Measurements from ENCODE around the gene SLC35B2. TPM values are rescaled to one million over a fixed set of nuclear protein-coding genes. Genes with fewer than 3 reads are reported as not detected.
A peak's percentile ranks its signal among the peaks of the same experiment; 100 is the strongest.

The SLC35B2 gene
- total and polyA plus RNA-seq, 2 donors (not counting 1 experiment from before 2014, with no cell fraction given), result 88.4 to 89.4 TPM

GRCh38 chr6:44255871-44256774, 1.2 kb downstream of the SLC35B2 start:
- H3K79me2 ChIP-seq (ENCODE audit: control insufficient read depth, insufficient read depth, low read length), result peaks cover 36% of the 10 kb centered on the region
- peaks cover 24% of the 10 kb centered on the region for H3K36me3 ChIP-seq (ENCODE audit: control insufficient read depth, insufficient read depth, low read length)
- peak overlapping the region; percentile 78 for H3K27ac ChIP-seq (ENCODE audit: insufficient read depth, low read length)
- peak overlapping the region; percentile 82 to 94 (median 88) for H3K4me3 ChIP-seq (replicated peaks in 1 of 4; ENCODE audit: control extremely low read depth in 1 of 4, insufficient read depth in 1 of 4, low read depth in 3 of 4, low read length in 4 of 4)
- no peaks in the 10 kb centered on the region for H3K9me3 ChIP-seq (ENCODE audit: control insufficient read depth, insufficient read depth, low read depth, low read length)
- H3K27me3 ChIP-seq (ENCODE audit: control insufficient read depth, insufficient read depth, low read length), result no peaks in the 10 kb centered on the region
- peak overlapping the region; percentile 88 for H3K4me2 ChIP-seq (ENCODE audit: extremely low read depth, insufficient read depth, low read length)
- peak overlapping the region; percentile 82 for H3K9ac ChIP-seq (ENCODE audit: insufficient read depth, low read length)
- peaks cover 8% of the 10 kb centered on the region for H3K4me1 ChIP-seq (ENCODE audit: control insufficient read depth, extremely low read depth, insufficient read depth, low read length)
- TF ChIP-seq EZH2 (IDR thresholded peaks at IDR 0.05; ENCODE audit: low read length, missing control alignments) (no peak), CTCF (conservative IDR thresholded peaks at IDR 0.05 in 1 of 2, IDR thresholded peaks at IDR 0.05 in 1 of 2; ENCODE audit: low read depth in 1 of 2, low read length in 2 of 2) (no peak)
- no peak for DNase-seq (ENCODE audit: low read depth in 2 of 2)
- no peak overlapping the region for H2AFZ ChIP-seq (ENCODE audit: low read length)
- no peaks in the 10 kb centered on the region for H4K20me1 ChIP-seq (ENCODE audit: control insufficient read depth, extremely low read depth, insufficient read depth, low read length)

- TF ChIP-seq EZH2 (IDR thresholded peaks at IDR 0.05; ENCODE audit: low read length, missing control alignments) (no peak), CTCF (conservative IDR thresholded peaks at IDR 0.05 in 1 of 2, IDR thresholded peaks at IDR 0.05 in 1 of 2; ENCODE audit: low read depth in 1 of 2, low read length in 2 of 2) (no peak)
- DNase-seq (ENCODE audit: low read depth in 2 of 2), result peak in 1 of 2 donors; percentile 24
- Histone ChIP-seq H4K20me1 (ENCODE audit: control insufficient read depth, extremely low read depth, insufficient read depth, low read length) (peaks cover 3% of the 10 kb centered on the region), H3K9me3 (ENCODE audit: control insufficient read depth, insufficient read depth, low read depth, low read length) (no peaks in the 10 kb centered on the region), H3K27ac (ENCODE audit: insufficient read depth, low read length) (no peak overlapping the region), H3K9ac (ENCODE audit: insufficient read depth, low read length) (no peak overlapping the region), H3K4me2 (ENCODE audit: extremely low read depth, insufficient read depth, low read length) (peak overlapping the region; percentile 88), H3K79me2 (ENCODE audit: control insufficient read depth, insufficient read depth, low read length) (peaks cover 44% of the 10 kb centered on the region), H3K4me3 (replicated peaks in 1 of 4; ENCODE audit: control extremely low read depth in 1 of 4, insufficient read depth in 1 of 4, low read depth in 3 of 4, low read length in 4 of 4) (peak overlapping the region in 2 of 4 experiments; percentile 86 to 91), H3K4me1 (ENCODE audit: control insufficient read depth, extremely low read depth, insufficient read depth, low read length) (peaks cover 8% of the 10 kb centered on the region), H3K27me3 (ENCODE audit: control insufficient read depth, insufficient read depth, low read length) (no peaks in the 10 kb centered on the region), H3K36me3 (ENCODE audit: control insufficient read depth, insufficient read depth, low read length) (peaks cover 30% of the 10 kb centered on the region), H2AFZ (ENCODE audit: low read length) (no peak overlapping the region)
Observed at GRCh38 chr6:44255105-44255808, 2.1 kb downstream of the SLC35B2 start.
